Activated T-cell treated with anti-CD3 and anti-CD28 coated beads, Interleukin-2, amount 50 U/mL, for 48 hours (primary cell): Measurements from ENCODE around the gene KANSL1.

Experiments used
- DNase-seq, 2 experiments: peaks; one replicate each; pipeline ENCODE4 v3.0.0-alpha.2; 2020

KANSL1 gene

DNA sequence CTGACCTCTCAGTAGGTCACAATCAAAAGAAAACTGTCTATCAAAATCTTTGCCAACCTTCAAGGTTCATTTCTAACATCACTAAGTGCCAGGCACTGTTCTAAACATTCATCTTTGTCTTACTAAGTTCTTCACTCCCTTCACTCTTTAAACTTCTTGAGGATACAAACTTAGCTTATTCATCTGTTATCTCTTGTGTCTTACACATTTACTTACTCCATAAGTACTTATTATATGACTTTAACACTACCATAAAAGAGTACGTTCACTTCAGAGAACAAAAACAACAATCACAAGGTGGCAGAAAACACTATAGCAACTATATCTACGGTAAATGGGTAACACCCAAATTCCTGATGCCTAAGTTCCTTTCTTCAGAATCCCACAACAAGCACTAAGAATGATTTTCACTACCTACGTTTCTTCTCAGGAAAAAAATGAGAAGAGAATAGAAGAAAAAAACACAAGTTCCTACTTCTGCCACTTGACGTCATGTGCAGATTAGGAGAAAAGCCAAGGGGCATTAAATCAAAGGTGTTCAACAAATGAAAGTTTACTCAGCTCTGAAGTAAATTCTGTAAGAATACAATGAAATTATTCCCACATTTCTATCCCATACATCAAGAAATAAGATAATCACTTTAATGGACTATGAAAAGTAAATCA, 29.2 kb downstream of the KANSL1 start:
- no peak for DNase-seq

DNA sequence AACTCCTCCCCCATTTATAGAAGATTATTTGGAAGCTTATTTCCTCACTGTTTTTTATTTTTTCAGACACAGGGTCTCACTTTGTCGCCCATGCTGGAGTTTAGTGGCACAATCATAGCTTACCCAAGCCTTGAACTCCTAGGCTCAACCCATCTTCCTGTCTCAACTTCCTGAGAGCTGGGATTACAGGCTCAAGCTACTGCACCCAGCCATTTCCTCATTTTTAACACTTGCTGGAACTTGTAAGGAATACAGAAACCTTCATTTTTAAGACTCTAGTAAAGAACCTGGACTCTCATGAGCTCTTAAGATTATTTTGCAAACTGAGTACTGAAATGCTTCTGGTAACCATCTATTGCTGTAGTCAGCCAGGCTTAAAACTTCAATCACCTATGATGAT, 29.9 kb downstream of the KANSL1 start:
- DNase-seq: no peak

DNA sequence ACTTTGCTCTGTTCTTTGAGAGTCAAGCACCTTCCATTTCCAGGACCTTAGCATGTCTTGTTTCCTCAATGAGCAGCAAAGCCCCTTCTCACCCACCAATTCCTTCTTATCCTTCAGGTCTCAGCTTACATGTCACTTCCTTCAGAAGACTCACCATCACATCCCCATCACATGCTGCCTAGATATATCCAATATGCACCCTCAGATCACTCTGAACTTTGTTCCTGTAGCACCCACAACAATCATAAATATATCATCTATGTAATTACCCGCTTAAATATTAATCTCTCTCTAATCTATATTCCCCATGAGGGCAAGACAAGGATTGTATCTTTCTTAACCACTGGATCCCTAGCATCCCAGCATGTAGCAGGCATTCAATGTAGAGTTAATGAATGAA, 30.4 kb downstream of the KANSL1 start:
- DNase-seq: no peak

DNA sequence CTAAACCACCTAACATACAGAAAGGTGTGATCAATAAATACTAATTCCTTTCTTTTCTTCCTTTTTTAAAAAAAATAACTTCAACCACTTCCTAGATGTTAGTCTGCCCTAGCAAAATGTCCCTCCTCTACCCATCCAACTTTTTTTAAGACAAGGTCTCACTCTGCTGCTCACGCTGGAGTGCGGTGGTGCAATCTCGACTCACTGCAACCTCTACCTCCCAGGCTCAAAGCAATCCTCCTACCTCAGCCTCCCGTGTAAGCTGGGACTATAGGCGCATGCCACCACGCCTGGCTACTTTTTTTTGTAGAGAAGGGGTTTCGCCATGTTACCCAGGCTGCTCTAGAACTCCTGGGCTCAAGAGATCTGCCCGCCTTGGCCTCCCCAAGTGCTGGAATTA, 33.1 kb downstream of the KANSL1 start:
- no peak for DNase-seq

DNA sequence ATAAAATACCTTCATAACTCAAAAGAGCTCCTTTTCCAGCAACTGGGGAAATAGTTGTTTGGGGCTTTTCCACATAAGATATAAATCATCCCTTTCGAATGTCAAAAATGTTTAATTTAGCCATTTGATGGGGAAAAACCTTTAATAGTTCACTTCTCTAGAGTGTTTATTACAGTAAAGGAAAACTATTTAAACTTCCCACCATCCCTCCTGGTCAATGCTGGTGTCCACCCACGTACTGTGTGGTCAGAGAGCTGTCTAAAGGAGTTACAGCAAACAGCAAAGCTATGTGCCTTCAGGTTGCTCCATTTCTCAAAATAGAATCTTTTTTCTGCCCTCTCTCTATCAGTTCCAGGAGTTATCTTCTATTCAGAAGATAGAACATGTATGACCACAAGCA, 33.5 kb downstream of the KANSL1 start:
- no peak for DNase-seq

DNA sequence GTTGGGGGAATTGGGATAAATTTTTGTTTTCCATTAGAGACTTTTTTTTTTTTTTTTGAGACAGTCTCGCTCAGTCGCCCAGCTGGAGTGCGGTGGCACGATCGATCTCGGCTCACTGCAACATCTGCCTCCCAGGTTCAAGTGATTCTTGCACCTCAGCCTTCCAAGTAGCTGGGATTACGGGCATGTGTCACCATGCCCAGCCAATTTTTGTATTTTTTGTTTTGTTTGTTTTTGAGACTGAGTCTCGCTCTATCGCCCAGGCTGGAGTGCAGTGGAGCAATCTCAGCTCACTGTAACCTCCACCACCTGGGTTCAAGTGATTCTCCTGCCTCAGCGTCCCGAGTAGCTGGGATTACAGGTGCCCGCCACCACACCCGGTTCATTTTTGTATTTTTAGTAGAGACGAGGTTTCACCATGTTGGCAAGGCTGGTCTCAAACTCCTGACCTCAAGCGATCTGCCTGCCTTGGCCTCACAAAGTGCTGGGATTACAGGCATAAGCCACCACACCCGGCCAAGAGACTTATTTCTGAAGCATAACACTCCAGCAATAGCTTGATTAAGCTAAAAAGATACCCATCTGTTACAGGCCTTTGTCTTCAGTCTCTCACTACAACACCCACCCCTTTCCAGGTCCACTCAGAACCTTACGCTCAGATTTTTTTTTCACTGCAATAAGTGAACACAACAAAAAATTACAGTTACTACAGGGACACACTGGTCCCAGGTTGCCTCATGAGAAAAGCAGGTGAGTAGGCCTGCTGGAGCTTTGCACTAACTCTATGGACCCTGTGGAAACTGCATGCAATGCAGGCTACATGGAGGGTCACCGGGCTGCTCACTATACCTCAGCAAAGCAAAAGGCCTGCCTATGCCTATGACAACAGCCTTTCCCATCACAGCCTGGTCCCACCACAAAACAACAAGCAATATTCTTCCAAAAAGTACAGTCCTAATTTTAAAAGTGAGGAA, 34.6 kb downstream of the KANSL1 start:
- no peak for DNase-seq

DNA sequence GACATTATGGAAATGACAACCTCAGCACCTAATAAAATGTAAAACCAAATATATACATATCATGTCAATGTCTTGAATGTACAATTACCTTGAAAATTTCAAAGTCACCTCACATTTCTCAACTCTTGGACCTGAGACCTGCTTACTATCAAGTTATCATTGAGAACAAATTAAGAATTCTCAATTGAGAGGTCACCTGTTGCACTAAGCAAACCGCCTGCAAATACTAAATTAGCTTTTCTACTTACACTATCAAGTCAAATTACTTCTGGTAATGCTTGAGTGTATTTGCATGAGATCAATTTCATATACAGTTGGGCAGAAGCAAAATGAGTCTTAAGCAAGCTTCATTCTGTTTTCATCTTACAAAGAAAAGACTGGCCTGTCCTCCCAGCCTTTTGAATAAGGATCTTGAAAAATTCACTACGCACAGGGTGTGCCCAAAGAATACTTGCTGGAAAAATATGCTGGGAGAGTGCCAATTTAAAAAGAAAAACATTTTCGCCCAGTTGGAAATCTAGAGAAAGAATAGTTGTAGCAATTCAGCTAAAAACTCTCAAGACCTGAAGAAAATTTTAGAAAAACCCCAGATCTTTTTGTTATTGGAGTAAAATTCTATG, 35.7 kb downstream of the KANSL1 start:
- no peak for DNase-seq

DNA sequence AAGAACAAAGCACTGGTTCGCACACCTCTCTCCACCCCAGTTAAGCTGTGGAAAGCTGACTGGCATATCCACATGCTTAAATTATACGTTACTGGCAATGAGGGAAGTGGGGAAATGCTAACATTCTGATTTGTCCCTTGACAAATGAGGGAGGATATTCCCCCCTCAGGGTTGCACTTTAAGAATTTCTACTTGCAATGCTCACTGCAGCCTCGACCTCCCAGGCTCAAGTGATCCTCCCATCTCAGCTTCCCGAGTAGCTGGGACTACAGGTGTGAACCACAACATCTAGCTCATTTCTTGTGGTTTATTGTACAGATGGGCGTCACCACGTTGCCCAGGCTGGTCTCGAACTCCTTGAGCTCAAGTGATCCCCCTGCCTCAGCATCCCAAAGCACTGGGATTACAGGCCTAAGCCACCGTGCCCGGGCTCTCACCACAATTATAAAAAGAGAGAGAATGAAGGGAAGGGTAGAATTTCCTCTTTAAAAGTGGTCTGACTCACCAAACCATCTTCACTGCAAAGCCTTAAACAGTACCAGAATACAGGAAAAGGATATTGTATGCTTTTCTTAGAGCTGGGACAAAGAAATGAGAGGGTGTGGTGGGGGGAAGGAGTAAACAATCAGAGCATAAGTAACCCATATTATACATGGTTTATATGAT, 38.9 kb downstream of the KANSL1 start:
- DNase-seq: peak; percentile 50 to 54

DNA sequence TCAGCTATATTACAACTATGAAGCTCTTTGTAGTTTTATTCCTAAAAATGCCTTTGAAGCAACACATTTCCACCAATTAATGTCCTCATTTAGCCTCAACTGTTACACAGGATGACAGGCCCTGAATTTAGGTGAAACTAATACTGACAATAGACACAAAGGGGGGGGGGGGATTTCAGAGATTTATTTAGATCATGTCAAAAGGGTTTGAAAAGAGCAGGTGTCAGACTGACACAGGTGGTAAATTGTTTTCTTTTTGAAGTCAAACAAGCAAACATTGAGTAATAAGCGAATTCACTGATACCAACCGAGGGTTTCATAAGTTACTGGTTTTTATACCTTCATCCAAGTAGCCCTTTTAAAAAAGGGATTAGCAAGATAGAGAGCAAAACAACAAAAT, 40.8 kb downstream of the KANSL1 start:
- DNase-seq: no peak

DNA sequence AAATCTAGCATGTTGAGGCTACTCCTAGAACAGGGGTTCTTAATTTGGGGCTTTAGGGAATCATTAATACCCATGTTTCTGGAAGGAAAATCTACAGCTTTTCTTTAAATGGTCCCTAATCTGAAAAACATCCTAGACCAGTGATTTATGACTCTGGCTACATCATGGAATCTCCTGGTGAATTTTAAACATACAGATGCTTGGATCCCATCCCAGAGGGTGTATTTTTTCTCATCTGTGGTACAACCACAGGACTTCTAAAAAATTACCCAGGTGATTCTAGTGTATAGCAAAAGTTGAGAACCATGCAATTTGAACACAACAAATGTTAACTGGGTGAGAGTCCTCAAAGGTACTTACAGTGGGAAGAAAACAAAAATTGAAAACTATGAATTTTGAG, 41.5 kb downstream of the KANSL1 start:
- no peak for DNase-seq

DNA sequence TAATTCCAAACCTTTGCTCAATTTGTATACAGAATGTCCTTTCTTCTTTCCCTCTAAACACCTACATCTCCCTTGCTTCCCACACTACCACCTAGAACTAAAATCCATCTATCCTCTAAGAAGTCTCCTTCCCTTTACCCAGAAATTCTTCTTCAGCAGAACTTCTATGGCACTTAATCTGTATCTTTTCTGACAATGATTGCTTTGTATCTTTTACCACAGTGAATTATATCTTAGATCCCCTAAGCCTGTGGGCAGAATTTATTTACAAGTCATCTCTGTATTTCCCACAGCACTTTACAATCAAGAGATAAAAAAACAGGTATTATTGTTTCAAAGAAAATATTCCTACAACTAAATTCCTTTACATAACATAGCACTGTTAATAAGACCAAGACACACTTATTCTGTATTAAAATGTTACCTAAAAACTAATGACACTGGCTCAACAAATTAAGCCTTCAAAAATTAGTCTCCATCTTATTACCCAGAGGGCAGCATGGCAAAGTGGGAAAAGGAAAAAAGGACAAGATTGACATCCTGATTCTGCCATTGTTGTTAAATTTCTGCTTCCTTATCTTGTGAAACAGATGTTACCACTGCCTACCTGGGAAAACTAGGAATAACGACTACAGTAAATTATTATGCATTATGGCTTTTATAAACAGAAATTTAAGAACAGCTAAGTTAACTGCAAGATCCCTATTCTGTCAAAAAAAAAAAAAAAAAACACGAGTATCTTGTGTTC, 42.8 kb downstream of the KANSL1 start:
- no peak for DNase-seq

DNA sequence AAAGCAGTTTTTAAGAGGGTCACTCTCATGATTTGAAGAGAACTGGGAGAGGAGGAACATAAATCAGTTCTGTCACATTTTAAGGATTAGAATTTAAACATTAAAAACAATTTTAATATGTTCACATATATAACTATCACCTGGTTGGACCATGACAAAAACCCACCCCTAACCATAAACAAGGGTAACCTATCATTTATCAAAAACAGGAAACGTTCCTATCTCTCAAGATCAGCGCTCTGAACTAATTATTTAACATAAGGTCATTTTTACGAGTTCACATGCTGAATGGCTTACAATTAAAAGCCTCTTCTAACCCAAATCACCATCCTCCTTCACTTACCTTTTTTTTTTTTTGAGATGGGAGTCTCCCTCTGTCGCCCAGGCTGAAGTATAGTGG, 45.0 kb downstream of the KANSL1 start:
- no peak for DNase-seq

DNA sequence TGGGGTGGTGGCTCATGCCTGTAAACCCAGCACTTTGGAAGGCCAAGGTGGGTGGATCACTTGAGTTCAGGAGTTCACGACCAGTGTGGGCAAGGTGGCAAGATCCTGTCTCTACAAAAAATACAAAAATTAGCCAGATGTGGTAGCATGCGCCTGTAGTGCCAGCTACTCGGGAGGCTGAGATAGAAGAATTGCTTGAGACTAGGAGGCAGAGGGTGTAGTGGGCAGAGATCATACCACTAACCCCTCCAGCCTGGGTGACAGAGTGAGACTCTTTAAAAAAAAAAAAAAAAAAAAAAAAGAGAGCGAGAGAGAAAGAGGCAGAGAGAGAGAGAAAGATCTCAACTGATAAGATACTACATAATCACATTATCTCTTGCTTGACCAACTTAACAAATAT, 45.9 kb downstream of the KANSL1 start:
- peak in 1 of 2 experiments; percentile 45 for DNase-seq

DNA sequence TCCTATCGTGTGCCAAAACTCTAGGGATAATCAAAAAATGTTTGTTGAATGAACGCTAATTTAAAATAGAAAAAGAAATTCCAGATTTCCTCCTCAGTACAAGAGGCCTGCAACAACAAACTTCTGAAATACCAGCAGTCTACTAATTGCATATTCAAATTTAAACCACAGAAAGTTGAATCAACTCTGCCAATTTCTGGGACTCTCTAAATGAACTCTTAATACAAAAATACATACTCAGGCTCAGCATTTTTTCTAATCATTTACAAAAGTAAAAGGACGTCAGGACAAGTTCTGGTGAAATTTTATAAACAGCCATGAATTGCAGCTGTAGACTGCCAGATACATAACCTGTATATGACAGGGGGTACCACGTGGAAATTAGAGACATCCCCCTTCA, 49.0 kb downstream of the KANSL1 start:
- DNase-seq: no peak

DNA sequence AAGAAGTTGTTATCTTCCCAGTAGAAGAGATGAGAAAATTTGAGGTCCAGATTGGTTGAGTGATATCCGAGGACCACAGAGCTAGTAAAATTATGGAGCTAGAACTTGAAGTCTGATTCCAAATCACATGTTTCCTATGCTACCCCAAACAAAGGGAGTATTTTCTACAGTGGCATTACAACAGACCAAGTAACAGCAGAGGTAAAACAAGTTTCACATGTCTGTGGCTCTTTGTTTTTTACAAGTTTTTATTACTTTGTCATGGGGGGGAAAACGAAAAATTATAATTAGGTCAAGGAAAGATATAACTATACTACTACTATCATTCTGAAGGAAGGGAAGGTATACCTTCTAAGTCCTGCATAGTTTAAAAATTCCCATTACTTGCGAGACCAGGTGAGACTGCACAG, 49.4 kb downstream of the KANSL1 start:
- DNase-seq: no peak

DNA sequence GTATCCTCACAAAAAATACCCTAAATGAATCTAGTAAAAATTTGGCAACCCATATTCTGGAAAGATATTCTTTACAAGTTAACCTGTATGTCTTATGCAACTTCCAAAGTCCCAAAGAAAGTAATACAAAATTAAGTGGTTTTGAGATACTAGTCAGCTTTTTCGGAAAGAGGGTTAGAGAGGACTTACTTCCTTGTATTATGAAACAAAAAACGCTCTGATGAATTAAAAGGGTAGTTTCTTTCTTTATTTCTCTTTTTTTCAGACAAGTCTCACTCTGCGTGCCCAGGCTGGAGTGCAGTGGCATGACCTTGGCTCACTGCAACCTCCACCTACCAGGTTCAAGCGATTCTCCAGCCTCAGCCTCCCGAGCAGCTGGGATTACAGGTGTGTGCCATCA, 51.6 kb downstream of the KANSL1 start:
- no peak for DNase-seq

DNA sequence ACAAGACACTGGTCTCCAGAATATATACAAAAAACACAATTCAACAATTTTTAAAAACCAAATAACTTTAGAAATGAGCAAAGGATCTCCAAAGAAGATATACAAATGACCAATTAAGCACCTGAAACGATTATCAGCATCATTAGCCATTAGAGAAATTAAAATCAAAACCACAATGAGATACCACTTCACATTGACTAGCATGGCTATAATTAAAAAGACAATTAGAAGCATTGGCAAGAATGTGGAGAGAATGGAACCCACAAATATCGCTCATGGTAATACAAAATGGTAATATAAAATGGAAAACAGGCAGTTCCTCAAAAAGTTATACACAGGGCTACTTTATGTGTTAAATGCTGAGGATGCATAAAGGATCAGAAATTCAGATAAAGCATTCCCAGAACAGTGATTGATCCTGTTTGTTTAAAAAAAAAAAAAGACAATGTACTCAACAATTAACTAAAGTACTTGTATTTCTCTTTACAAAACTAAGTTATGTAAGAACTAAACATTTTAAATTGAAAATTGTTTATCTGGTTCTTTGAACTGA, 52.5 kb downstream of the KANSL1 start:
- DNase-seq: no peak

DNA sequence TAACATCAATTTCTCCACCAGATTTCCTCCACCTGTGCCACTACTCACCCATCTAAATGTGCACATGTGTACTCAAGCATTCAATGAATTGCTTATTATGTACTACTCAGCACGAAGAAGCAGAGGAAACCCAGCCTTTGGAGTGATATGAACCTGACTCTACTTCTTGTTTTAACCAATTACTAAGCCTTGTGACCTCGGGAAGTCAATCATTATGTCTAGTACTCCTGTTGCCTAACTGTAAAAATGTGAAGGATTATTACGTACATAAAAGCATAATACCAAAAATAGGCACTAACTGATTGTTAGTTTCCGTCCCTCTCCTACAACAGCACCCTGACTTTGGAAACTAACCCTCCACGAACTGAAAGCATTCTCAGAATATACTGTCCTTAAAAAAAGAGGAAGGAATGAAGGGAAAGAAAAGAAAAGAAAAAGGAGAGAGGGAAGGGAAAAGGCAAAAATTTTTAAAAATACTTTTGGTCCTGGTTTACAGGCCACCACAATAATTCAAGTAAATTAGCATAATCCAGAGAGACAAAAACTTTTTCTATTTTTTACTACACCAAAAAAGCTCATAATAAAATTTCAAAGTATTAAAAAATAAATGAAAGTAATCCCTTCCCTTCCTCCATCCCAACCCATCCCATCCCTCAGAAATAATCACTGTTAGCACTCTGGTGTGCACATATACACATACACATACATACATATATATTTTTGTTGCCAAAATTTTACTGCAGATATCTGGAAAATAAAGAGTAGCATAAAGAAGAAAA, 53.6 kb downstream of the KANSL1 start:
- no peak for DNase-seq

DNA sequence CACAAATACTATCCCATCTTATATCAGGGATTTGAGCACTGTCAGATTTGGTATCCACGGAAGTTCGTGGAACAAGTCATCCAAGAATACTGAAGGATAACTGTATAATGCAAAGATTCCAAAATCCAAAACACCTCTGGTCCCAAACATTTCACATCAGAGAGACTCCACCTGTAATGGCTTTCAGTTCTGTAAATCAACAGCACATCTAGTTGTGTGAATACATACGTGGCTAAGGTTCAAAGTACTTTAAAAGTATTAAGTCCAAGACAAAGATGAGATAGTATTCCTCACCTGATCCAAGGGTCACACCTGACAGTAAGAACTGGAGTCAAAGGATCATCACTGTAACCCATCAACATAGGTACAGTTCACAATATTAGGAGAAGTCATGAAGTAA, 54.8 kb downstream of the KANSL1 start:
- no peak for DNase-seq

DNA sequence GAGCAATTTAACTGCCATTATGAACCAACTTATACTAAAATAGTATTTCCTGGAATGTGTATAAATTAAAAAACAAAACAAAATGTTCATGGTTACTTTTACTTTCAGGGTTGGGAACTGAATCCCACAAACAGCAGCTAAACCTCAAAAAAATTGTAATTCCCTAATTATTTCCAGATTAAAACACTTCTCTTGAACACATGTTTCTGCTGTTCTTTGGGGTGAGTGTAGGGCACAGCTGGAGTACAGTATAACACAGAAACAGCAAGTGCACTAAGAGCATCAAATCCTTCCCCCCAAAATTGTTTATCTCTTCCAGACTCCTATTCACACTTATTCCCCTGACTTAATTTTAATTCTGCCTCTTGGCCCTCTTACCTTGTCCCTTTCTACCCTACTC, 56.4 kb downstream of the KANSL1 start:
- no peak for DNase-seq

DNA sequence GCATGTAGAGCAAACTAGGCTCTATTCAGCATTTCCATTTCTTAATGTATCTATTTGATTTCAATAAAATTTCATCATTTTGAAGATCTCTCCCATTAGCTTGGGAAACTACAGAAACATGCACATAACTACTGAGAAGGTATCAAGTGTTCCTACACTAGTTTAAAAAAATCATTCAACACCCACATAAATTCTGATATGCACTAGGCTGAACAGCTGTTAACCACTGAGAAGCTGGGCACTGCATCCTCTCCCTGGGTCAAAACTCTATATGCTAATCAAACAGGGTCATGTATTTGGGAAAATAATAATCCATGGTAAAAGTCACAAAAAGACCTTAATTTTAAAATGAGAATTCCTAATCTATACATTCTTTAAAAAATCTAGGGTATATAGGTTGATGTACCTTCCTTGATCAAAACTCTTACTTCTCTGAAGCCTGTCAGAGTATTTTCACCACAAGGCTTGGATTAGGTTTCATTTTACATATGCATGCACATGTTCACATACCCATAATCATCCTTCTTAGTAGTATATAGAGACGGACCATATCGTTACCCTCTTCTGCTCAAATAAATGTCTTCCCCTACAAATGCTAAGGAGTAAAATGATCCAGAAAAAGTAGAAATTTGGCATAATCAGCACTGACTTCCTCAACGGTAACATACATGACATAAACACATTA, 57.2 kb downstream of the KANSL1 start:
- no peak for DNase-seq
